ENCODE measurements around the gene ACADVL.
A peak's percentile ranks its signal among the peaks of the same experiment; 100 is the strongest.
"Not testable (repeated sequence)": the region's sequence is repeated elsewhere in the genome, so short reads cannot be mapped to it uniquely, and the experiment has no call there.

The ACADVL gene

GRCh38 chr17:7219812-7220592, at the start of gene ACADVL, which contains the start of gene DLG4:
ACADVL (plus strand) TSS chr17:7219938; CDS start chr17:7219985, 47 bp downstream.
DLG4 (minus strand) TSS chr17:7219836.
- DNase-seq, result peak; percentile 82

DNA sequence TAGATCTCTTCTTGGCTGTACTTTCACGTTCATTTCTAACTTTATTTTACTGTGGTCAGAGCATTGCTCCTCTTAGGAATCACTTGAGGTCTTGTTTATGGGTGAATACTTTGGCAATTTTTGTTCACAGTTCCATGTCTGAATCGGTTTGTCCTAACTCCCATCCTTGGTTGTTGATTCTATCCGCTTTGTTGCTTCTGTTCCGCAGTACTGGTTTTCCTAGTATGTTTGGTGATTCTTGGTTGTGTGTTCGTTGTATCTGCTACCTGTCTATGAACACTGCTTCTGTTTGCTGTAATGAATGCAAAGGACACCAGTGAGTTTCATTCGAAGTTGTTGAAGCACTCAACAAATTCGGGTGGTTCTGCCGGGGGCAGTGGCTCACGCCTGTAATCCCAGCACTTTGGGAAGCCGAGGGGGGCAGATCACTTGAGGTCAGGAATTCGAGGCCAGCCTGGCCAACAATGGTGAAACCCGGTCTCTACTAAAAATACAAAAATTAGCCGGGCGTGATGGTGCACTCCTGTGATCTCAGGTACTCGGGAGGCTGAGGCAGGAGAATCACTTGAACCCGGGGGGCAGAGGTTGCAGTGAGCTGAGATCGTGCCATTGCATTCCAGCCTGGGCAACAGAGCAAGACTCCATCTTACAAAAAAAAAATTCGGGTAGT, 47.1 kb upstream of the ACADVL start:
- DNase-seq, result not testable (repeated sequence)

- peak; percentile 53 for DNase-seq
These were observed 45.8 kb upstream of the ACADVL start for GRCh38 chr17:7173687-7174602.

GRCh38 chr17:7174603-7175326, 45.0 kb upstream of the ACADVL start:
- DNase-seq, result no peak

DNA sequence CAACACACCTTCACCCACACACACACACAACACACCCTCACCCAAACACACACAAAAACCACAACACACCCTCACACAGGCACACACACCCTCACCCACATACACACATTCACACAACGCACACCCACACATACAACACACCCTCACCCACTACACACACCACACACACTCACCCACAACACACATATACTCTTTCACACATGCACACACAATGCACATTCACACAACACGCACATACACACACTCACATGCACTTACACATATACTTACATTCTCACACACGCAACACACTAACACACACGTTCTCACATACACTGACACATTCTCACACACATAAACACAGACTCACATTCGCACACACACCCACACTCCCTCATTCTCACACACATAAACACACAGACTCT, 44.4 kb upstream of the ACADVL start:
- DNase-seq, result no peak

- DNase-seq, result no peak
These were observed 43.5 kb upstream of the ACADVL start for GRCh38 chr17:7176107-7176840.

GRCh38 chr17:7176841-7177190, 42.9 kb upstream of the ACADVL start:
- DNase-seq, result no peak

DNA sequence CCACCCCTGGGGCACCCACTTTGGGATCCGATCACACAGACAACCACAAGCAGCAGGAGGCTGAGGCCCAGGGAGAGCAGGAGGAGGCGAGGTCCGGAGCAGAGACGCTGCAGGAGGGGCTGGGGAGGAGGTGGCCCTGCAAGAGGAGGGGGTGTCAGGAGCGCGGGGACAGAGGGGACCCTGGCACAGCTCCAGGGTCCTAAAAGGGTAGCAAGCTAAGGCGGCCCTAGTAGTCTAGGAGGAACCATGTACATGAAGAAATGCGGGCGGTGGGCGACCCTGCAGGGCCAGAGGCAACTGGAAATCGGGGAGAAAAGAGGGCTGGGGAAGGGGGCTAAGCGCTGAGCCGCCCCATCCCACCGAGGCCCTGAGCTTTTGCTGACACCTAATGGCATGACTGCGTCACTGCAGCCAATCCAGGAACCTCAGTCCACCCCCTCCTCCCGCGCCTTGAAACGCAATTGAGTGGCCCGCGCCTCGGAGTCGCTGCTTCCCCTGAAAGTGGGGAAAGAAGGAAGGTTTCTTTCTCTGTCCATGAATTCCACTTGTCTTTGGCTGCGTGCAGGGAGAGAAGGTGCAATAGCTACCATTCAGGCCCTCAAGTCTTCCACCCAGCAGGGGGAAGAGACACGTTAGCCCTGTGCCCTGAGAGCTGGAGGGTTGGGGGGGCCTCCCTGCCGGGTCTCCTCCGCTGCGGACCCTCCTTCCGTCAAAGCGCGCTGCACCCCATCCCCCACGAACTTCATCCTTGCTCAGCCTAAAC, 42.4 kb upstream of the ACADVL start:
- peak; percentile 75 for DNase-seq

GRCh38 chr17:7177954-7178477, 41.7 kb upstream of the ACADVL start:
- DNase-seq, result no peak

DNA sequence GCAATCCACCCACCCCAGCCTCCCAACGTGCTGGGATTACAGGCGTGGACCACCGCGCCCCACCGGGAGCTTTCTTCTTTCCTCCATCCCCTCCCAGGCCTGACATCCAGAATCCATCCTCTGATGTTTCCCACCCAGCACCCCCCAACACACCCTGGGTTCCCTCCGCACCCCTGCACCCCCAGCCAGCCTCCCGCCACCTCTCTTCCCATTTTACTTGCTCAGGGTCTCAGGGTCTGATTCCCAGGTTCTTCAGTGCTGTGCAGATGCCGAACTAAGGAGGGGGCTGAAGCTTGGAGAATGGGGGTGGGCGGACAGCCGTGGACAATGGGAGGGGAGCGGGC, 40.8 kb upstream of the ACADVL start:
- DNase-seq, result no peak

GRCh38 chr17:7179317-7180254, 40.2 kb upstream of the ACADVL start, which contains the start of gene ASGR1:
ASGR1 (minus strand) TSS chr17:7179370; CDS start chr17:7178563, 807 bp downstream.
- no peak for DNase-seq

DNA sequence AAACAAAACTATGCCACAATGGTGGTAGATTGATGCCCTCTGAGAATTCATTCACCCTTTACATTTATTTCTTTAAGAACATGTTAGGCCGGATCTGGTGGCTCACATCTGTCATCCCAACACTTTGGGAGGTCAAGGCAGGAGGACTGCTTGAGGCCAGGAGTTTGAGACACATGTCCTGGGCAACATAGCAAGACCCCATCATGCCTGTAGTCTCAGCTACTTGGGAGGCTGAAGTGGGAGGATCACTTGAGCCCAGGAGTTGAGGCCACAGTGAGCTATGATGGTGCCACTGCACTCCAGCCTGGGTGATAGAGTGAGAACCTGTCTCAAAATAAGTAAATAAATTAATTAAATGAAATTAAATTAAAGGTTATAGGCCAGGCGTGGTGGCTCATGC, 37.6 kb upstream of the ACADVL start:
- DNase-seq, result not testable (repeated sequence)

- no peak for DNase-seq
These were observed 36.2 kb upstream of the ACADVL start for GRCh38 chr17:7183433-7184090.

DNA sequence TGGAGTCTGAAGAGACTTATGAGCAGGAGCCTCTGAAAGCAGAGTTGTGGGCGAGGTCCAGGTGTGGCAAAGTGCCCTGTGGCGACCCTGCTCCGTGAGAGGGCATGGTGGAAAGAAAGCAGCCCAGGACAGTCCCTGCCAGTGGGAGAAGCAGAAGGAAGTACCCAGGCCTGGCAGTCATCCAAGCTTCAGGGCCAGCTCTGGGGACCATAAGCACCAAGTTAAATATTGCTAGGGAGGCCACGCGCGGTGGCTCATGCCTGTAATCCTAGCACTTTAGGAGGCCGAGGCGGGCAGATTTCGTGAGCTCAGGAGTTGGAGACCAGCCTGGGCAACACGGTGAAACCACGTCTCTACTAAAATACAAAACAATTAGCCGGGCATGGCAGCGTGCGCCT, 35.6 kb upstream of the ACADVL start:
- DNase-seq, result no peak

GRCh38 chr17:7184647-7185046, 35.1 kb upstream of the ACADVL start:
- no peak for DNase-seq

DNA sequence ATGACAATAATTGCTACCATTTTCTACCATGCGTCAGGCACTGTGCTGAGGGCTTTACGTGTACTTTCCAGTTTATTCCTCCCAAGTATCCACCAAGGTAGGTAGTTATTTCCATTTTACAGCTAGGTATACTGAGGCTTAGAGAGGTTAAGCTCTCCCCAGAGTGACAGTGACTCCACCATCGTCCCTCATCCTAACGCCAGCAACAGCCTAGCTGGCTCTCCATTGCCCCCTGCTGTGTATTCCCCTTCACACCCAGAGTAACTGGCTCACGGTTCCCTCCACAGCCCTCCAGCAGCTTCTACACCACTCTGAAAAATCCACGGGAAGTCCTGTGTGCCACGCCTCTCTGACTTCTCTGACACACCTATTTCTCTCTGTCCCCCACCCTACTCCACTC, 33.5 kb upstream of the ACADVL start:
- DNase-seq, result no peak

DNA sequence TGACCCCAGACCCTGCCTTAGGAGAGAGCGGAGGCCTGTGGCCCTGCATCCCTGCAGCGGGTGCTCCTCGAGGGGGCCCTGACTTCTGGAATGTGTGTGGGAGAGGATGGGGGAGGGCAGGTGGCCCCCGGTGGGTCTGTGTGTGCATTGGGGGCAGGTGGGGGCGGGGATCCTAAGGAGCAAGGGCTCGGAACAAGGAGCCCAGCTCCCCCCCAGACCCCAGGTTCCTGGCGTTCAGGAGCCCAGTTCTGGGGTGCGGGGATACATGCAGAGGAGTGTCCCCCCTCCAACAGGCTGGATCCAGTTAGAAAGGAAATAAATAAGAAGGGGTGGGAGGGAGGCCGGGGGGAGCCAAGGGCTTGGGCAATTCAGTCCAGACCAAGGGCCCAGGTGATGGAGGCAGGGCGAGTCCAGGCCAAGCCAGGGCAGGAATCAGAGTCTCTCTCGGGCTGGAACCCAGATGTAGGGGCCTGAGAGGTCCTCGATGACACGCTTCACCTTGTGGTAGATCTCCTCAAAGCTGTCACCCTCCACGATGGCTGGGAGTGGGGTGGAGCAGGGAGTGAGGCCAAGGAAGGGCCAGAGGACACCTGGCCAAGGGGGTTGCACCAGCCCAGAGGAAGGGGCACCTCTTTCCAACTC, 29.3 kb upstream of the ACADVL start:
- no peak for DNase-seq

GRCh38 chr17:7191069-7191468, 28.7 kb upstream of the ACADVL start:
- DNase-seq, result no peak

Data from CD4-positive, alpha-beta T cell treated with Interleukin-10 for 1 hour (primary cell).